Caco-2 (cell line): Measurements from ENCODE around the gene NUP58. TPM values are rescaled to one million over a fixed set of nuclear protein-coding genes. Genes with fewer than 3 reads are reported as not detected.

Experiments
- BruUV-seq: library from RNA; stranded (reverse); fragments of 400-500 nt; replicated peaks from 2 replicates; lab custom pipeline; 2021; lab: Mats Ljungman, UMichigan
- CTCF ChIA-PET: fragments of 300-600 bp; sonication (Branson Sonifier 250); formaldehyde crosslinking; loops from one replicate; lab custom pipeline; 2022; ENCODE audit warnings: antibody characterized with exemption; lab: Charles Lee
- POLR2A ChIA-PET: fragments of 300-600 bp; sonication (Branson Sonifier 250); formaldehyde crosslinking; loops from one replicate; lab custom pipeline; 2022; ENCODE audit warnings: antibody characterized with exemption; lab: Charles Lee
- DNase-seq, 2 experiments: peaks; one replicate each; pipeline versions ENCODE4 v3.0.0 to v3.0.0-alpha.2; 2020 to 2022
- H3K27me3 ChIP-seq: replicated peaks from 2 replicates; pipeline ENCODE4 v1.6.0; 2011; ENCODE audit warnings: low read length; ENCODE audit not compliant: control insufficient read depth, insufficient read depth
- H3K36me3 ChIP-seq: 2 replicates; pipeline ENCODE4 v1.5.1; 2011; ENCODE audit warnings: low read length; ENCODE audit not compliant: control insufficient read depth, insufficient read depth
- H3K4me1 ChIP-seq: fragments of 250-450 bp; sonication (Bioruptor Pico); 2 replicates; pipeline ENCODE4 v1.5.1; 2020; ENCODE audit warnings: mild to moderate bottlenecking
- H3K4me3 ChIP-seq: 2 replicates; pipeline ENCODE4 v1.5.1; 2011; ENCODE audit warnings: low read depth, mild to moderate bottlenecking, control low read depth, low read length
- H3K9me3 ChIP-seq: fragments of 250-450 bp; sonication (Bioruptor Pico); 2 replicates; pipeline ENCODE4 v1.5.1; 2020; ENCODE audit warnings: mild to moderate bottlenecking, moderate library complexity
- H3K27ac Mint-ChIP-seq: one replicate; pipeline ENCODE4 v1.8.0; 2022; ENCODE audit warnings: mixed read lengths; ENCODE audit not compliant: unreplicated experiment
- H3K27me3 Mint-ChIP-seq: one replicate; pipeline ENCODE4 v1.8.0; 2022; ENCODE audit warnings: mixed read lengths; ENCODE audit not compliant: insufficient read depth, unreplicated experiment
- H3K36me3 Mint-ChIP-seq: one replicate; pipeline ENCODE4 v1.8.0; 2022; ENCODE audit warnings: mild to moderate bottlenecking, mixed read lengths; ENCODE audit not compliant: insufficient read depth, unreplicated experiment
- H3K4me1 Mint-ChIP-seq: one replicate; pipeline ENCODE4 v1.8.0; 2022; ENCODE audit warnings: low read depth, mixed read lengths; ENCODE audit not compliant: unreplicated experiment
- H3K4me3 Mint-ChIP-seq: one replicate; pipeline ENCODE4 v1.8.0; 2022; ENCODE audit warnings: mild to moderate bottlenecking, moderate library complexity, mixed read lengths; ENCODE audit not compliant: unreplicated experiment
- H3K9me3 Mint-ChIP-seq: one replicate; pipeline ENCODE4 v1.8.0; 2022; ENCODE audit warnings: mixed read lengths; ENCODE audit not compliant: unreplicated experiment
- intact Hi-C: fragments of 100-400 bp; cut with micrococcal nuclease; formaldehyde crosslinking; loops from one replicate; pipeline ENCODE4 v1.10.0; 2022; ENCODE audit not compliant: unreplicated experiment
- total RNA-seq: library from RNA; stranded (reverse); gene quantifications from 2 replicates; pipeline ENCODE4 v1.2.3, GENCODE V29; 2022
- TF ChIP-seq, protein P1 (sequence below), 2 experiments: fragments of 200-600 bp in 1 of 2; IDR thresholded peaks; 1 replicate in 1 of 2; 2 replicates in 1 of 2; pipeline versions ENCODE4 v1.5.1 to v1.8.0; 2011 to 2022; ENCODE audit warnings: antibody characterized with exemption in 1 of 2, control low read depth in 1 of 2, inconsistent platforms in 1 of 2, low read depth in 1 of 2, low read length in 1 of 2, mild to moderate bottlenecking in 1 of 2, moderate library complexity in 1 of 2; ENCODE audit not compliant: insufficient read depth in 1 of 2, severe bottlenecking in 1 of 2, unreplicated experiment in 1 of 2

The NUP58 gene
- total RNA-seq, 1 experiment from 2014 or later: 66.4 TPM

DNA sequence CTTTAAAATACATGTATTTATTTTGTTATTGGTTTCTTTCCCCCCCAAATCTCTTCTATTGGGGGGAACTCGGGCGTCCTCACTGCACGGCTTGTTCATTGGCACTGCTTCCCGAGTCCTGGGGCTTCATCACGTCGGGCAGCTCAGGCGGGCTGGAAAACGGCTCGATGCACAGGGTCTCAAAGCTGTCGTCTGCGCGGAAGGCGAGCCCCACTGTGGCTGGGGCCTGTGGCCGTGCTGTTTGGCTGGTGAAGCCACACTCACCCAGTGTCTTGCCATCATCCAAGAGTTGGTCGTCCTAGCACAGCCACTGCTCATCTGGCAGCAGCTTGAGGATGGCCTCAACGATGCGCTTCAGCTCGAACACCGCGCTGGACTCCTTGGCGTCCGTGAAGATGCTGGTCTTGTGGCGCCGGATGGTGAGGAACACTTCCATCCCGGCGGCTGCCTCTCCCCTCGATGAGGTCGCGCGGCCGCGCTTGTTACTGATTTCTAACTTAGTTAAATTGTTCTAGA is 64.4 kb downstream of the NUP58 start:
- intact Hi-C loops: no loop called here
- no peaks in the 10 kb centered on the region for H3K27me3 ChIP-seq

DNA sequence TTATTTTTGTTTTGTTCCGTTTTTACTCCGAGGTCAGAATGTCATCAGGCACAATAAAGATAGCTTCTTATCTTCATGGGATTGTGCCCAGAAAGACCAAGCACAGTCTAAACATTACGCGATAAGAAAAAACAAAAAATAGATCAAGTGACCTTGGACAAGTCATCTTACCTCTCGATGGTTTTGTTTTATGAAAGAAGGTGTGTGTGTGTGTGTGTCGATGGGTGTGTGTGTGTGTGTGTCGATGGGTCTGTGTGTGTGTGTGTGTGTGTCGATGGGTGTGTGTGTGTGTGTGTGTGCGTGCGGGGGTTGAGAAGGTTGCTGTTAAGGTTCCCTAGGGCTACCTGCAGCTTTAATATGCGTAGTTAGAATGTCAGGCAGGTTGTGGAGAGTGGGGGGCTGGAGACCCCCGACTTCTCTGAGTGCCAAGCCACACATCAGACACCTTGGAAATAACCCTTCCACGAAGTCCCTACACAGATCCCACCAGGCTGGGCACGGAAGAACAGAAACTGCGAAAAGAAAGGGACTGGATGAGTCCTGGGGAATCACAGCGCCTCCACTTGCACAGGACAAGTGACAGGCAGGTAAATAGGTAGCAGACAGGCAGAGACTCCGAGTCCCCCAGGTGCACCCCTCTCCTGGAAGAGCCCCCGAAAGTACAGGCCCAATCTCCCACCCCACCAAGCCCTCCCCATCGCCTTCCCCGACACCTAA is 69.9 kb downstream of the NUP58 start:
- H3K4me3 Mint-ChIP-seq: no peak overlapping the region
- ChIA-PET POLR2A (no interaction called here), CTCF (interaction anchor here (0.6 kb wide), 1 partner anchor 760 kb away, joined by 3 read pairs; no protein-coding TSS in a partner anchor)
- H3K27ac Mint-ChIP-seq: no peak overlapping the region
- Histone ChIP-seq H3K4me1 (no peaks in the 10 kb centered on the region), H3K4me3 (no peak overlapping the region), H3K36me3 (no peaks in the 10 kb centered on the region), H3K27me3 (no peaks in the 10 kb centered on the region; the same call in 1 of the 2 replicates), H3K9me3 (no peaks in the 10 kb centered on the region)
- no peak for DNase-seq
- intact Hi-C loops: no loop called here
- H3K36me3 Mint-ChIP-seq: no peaks in the 10 kb centered on the region
- TF ChIP-seq, protein P1, sequence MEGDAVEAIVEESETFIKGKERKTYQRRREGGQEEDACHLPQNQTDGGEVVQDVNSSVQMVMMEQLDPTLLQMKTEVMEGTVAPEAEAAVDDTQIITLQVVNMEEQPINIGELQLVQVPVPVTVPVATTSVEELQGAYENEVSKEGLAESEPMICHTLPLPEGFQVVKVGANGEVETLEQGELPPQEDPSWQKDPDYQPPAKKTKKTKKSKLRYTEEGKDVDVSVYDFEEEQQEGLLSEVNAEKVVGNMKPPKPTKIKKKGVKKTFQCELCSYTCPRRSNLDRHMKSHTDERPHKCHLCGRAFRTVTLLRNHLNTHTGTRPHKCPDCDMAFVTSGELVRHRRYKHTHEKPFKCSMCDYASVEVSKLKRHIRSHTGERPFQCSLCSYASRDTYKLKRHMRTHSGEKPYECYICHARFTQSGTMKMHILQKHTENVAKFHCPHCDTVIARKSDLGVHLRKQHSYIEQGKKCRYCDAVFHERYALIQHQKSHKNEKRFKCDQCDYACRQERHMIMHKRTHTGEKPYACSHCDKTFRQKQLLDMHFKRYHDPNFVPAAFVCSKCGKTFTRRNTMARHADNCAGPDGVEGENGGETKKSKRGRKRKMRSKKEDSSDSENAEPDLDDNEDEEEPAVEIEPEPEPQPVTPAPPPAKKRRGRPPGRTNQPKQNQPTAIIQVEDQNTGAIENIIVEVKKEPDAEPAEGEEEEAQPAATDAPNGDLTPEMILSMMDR (IDR thresholded peaks at IDR 0.05; ENCODE audit: insufficient read depth in 1 of 2, low read depth in 1 of 2, low read length in 1 of 2, severe bottlenecking in 1 of 2, unreplicated experiment in 1 of 2): no peak
- BruUV-seq: no TSS peak
- no peaks in the 10 kb centered on the region for H3K9me3 Mint-ChIP-seq
- H3K4me1 Mint-ChIP-seq: no peaks in the 10 kb centered on the region
- peaks cover 21% of the 10 kb centered on the region for H3K27me3 Mint-ChIP-seq

More for the DNA sequence above, 64.4 kb downstream of the NUP58 start:
- Mint-ChIP-seq H3K4me1 (no peaks in the 10 kb centered on the region), H3K9me3 (no peaks in the 10 kb centered on the region), H3K27me3 (peaks cover 11% of the 10 kb centered on the region), H3K27ac (no peak overlapping the region), H3K36me3 (no peaks in the 10 kb centered on the region), H3K4me3 (no peak overlapping the region)
- TF ChIP-seq, protein P1 (IDR thresholded peaks at IDR 0.05; ENCODE audit: insufficient read depth in 1 of 2, low read depth in 1 of 2, low read length in 1 of 2, severe bottlenecking in 1 of 2, unreplicated experiment in 1 of 2): no peak
- CTCF ChIA-PET: no interaction called here
- Histone ChIP-seq H3K36me3 (no peaks in the 10 kb centered on the region), H3K4me3 (no peak overlapping the region), H3K9me3 (no peaks in the 10 kb centered on the region), H3K4me1 (no peaks in the 10 kb centered on the region)
- no TSS peak for BruUV-seq
- POLR2A ChIA-PET: no interaction called here
- DNase-seq: no peak

DNA sequence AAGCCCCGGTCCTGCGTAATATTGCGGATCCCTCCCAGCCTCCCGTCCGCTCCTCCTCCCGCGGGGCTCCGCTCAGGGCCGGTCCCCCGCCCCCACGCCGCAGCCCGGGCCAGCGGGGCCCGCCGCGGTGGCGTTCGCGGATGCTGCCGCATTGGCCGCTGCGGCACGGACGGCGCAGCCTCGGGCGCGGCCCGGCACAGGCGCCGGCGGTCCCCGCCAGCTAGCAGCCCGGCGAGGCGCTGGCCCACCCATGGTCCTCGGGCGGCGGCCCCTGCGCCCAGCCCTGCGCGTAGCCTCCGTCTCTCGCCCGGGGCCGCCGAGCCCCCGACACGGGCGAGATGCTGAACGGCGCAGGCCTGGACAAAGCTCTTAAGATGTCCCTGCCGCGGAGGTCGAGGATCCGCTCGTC is 70.5 kb downstream of the NUP58 start, which contains the start of gene ATP8A2:
ATP8A2 (plus strand) TSS at position 100 of the 409 bp plus-strand sequence; CDS start at position 339, 239 bp downstream.
- H3K9me3 ChIP-seq: no peaks in the 10 kb centered on the region
- no peak within 1 kb of the TSS for H3K4me3 ChIP-seq
- no TSS peak for BruUV-seq
- H3K27me3 Mint-ChIP-seq: peaks cover 18% of the 10 kb centered on the region
- DNase-seq: no peak
- POLR2A ChIA-PET: no interaction called here
- TF ChIP-seq, protein P1 (IDR thresholded peaks at IDR 0.05; ENCODE audit: insufficient read depth in 1 of 2, low read depth in 1 of 2, low read length in 1 of 2, severe bottlenecking in 1 of 2, unreplicated experiment in 1 of 2): no peak
- H3K36me3 Mint-ChIP-seq: no peaks in the 10 kb centered on the region
- no peaks in the 10 kb centered on the region for H3K36me3 ChIP-seq
- CTCF ChIA-PET: no interaction called here
- H3K4me3 Mint-ChIP-seq: no peak within 1 kb of the TSS
- H3K27me3 ChIP-seq: no peaks in the 10 kb centered on the region; the same call in 1 of the 2 replicates
- H3K27ac Mint-ChIP-seq: no peak within 1 kb of the TSS
- H3K4me1 Mint-ChIP-seq: no peaks in the 10 kb centered on the region
- H3K9me3 Mint-ChIP-seq: no peaks in the 10 kb centered on the region
- H3K4me1 ChIP-seq: no peaks in the 10 kb centered on the region
- intact Hi-C loops: no loop called here
